ENCODE data around the gene ZDHHC18. TPM values are rescaled to one million over a fixed set of nuclear protein-coding genes. Genes with fewer than 3 reads are reported as not detected.

Gene ZDHHC18
- total and polyA plus RNA-seq, 2 of the 8 experiments (the other 6 are each of a cell fraction or from before 2014, with no cell fraction given): 29.7 to 49.8 TPM

- Histone ChIP-seq H2AFZ (ENCODE audit: low read length) (no peak overlapping the region), H3K4me1 (replicated peaks in 1 of 4; ENCODE audit: control insufficient read depth in 3 of 4, insufficient read depth in 4 of 4, low read length in 3 of 4) (peaks cover 0 to 10% (median 6%) of the 10 kb centered on the region in 4 experiments; a peak in 6 of 7 replicates), H2BK120ac (replicated peaks; ENCODE audit: low read depth, low read length) (no peak overlapping the region), H4K91ac (replicated peaks; ENCODE audit: insufficient read length, low read length) (no peak overlapping the region), H3K18ac (ENCODE audit: extremely low read depth, low read length) (no peak overlapping the region), H3K9ac (replicated peaks in 1 of 4; ENCODE audit: extremely low read depth in 1 of 4, low read depth in 3 of 4, low read length in 3 of 4) (no peak overlapping the region), H3K27me3 (replicated peaks in 1 of 4; ENCODE audit: control insufficient read depth in 3 of 4, extremely low read depth in 1 of 4, insufficient read depth in 3 of 4, low read length in 3 of 4) (no peaks in the 10 kb centered on the region), H3K4ac (replicated peaks; ENCODE audit: insufficient read length, low read depth, low read length) (no peak overlapping the region), H4K20me1 (replicated peaks in 1 of 2; ENCODE audit: control insufficient read depth in 1 of 2, insufficient read depth in 2 of 2, low read length in 2 of 2) (peaks cover 0 to 5% of the 10 kb centered on the region in 2 experiments), H2AK5ac (ENCODE audit: low read depth, low read length) (no peak overlapping the region), H3K23me2 (ENCODE audit: low read depth, low read length) (no peaks in the 10 kb centered on the region), H3K79me1 (ENCODE audit: low read depth, low read length) (no peaks in the 10 kb centered on the region), H2BK15ac (ENCODE audit: low read length) (0 out of 2 replicates have a peak overlapping the region, but pooled peaks have one; percentile 61), H3K9me3 (ENCODE audit: insufficient read depth in 2 of 2, low read depth in 1 of 2, low read length in 1 of 2) (no peaks in the 10 kb centered on the region), H3K4me3 (ENCODE audit: extremely low read depth in 1 of 4, insufficient read depth in 2 of 4, low read depth in 3 of 4, low read length in 4 of 4) (no peak overlapping the region), H2BK20ac (ENCODE audit: low read length) (no peak overlapping the region), H4K5ac (ENCODE audit: insufficient read length, low read depth, low read length) (no peak overlapping the region), H3K56ac (replicated peaks; ENCODE audit: insufficient read length, low read depth, low read length) (no peak overlapping the region), H3K27ac (ENCODE audit: low read depth, low read length) (no peak overlapping the region), H3K23ac (ENCODE audit: insufficient read length) (no peak overlapping the region), H3K14ac (ENCODE audit: insufficient read length) (no peak overlapping the region), H2BK12ac (ENCODE audit: low read depth, low read length) (no peak overlapping the region; the same call in 1 of the 2 replicates), H3K36me3 (ENCODE audit: control insufficient read depth in 2 of 4, insufficient read depth in 4 of 4, low read length in 3 of 4) (peaks cover 0 to 23% (median 14%) of the 10 kb centered on the region in 4 experiments; a peak in 5 of 8 replicates), H3K79me2 (ENCODE audit: control insufficient read depth in 1 of 2, insufficient read depth in 2 of 2, low read length in 2 of 2) (no peaks in the 10 kb centered on the region), H2BK5ac (ENCODE audit: low read depth, low read length) (no peak overlapping the region; the same call in 1 of the 2 replicates), H3K4me2 (ENCODE audit: insufficient read depth in 1 of 2, low read depth in 2 of 2, low read length in 2 of 2) (no peak overlapping the region), H4K8ac (ENCODE audit: extremely low read depth, insufficient read depth, low read length) (no peak overlapping the region)
- FAIRE-seq (no peak), DNase-seq (ENCODE audit: low read depth in 1 of 2, low spot score in 2 of 2) (no peak)
- WGBS, 2 experiments (ENCODE audit: extremely low coverage in 1 of 2, insufficient coverage in 1 of 2, insufficient read length in 1 of 2, insufficient replicate concordance in 2 of 2, low coverage in 1 of 2, low lambda C conversion rate in 2 of 2, missing lambda C conversion rate in 1 of 2): 96% methylated on average over 10 of the region's 10 CpGs; no CpG with 5 or more reads in 1 of the 2 experiments
- POLR2A ChIA-PET (ENCODE audit: partially characterized antibody): no interaction called here
- CTCF ChIA-PET (ENCODE audit: partially characterized antibody): interaction anchor here (0.8 to 22.8 kb wide), 4 partner anchors 9 to 44 kb away, joined by 3 to 547 read pairs (median 64); partner anchors contain the start of gene GPN2
- TF ChIP-seq RNF2 (IDR thresholded peaks at IDR 0.05; ENCODE audit: borderline replicate concordance, low read depth, low read length, missing control alignments, poor library complexity, severe bottlenecking) (no peak), SRF (IDR thresholded peaks at IDR 0.05; ENCODE audit: low read depth, low read length) (no peak), EZH2 (IDR thresholded peaks at IDR 0.05; ENCODE audit: low read depth, low read length, severe bottlenecking) (no peak), TBP (IDR thresholded peaks at IDR 0.05; ENCODE audit: low read depth, low read length) (no peak), HDAC6 (IDR thresholded peaks at IDR 0.05; ENCODE audit: low read depth, low read length) (no peak), TEAD4 (IDR thresholded peaks at IDR 0.05; ENCODE audit: low read depth, low read length) (no peak), YY1 (IDR thresholded peaks at IDR 0.05; ENCODE audit: low read depth, low read length) (no peak), RBBP5 (IDR thresholded peaks at IDR 0.05; ENCODE audit: borderline replicate concordance, low read depth, low read length) (no peak), RFX5 (IDR thresholded peaks at IDR 0.05; ENCODE audit: borderline replicate concordance, low read depth, low read length) (no peak), EGR1 (IDR thresholded peaks at IDR 0.05; ENCODE audit: borderline replicate concordance, low read depth, low read length) (no peak), CHD2 (IDR thresholded peaks at IDR 0.05; ENCODE audit: low read length) (no peak), SIN3A (conservative IDR thresholded peaks at IDR 0.05 in 1 of 2, IDR thresholded peaks at IDR 0.05 in 1 of 2; ENCODE audit: low read depth in 1 of 2, low read length in 2 of 2) (no peak)
- TF ChIP-seq, protein P1, sequence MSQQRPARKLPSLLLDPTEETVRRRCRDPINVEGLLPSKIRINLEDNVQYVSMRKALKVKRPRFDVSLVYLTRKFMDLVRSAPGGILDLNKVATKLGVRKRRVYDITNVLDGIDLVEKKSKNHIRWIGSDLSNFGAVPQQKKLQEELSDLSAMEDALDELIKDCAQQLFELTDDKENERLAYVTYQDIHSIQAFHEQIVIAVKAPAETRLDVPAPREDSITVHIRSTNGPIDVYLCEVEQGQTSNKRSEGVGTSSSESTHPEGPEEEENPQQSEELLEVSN (IDR thresholded peaks at IDR 0.05): no peak
Observed at GRCh38 chr1:26853600-26853999, 27.1 kb downstream of the ZDHHC18 start.

All from H1 (cell line).